Endometrium (tissue), 2 donors: ENCODE results near the gene ATXN1.

Experiments used
- FAIRE-seq: peaks from 2 replicates; lab custom pipeline; 2012; peaks lifted over from hg19 to GRCh38; lab: Jason Lieb, UNC
- donor health status: control.
- donor health status: control.

Gene ATXN1

GRCh38 chr6:16496991-16497801 is 264.1 kb downstream of the ATXN1 start:
- no peak for FAIRE-seq

- no peak for FAIRE-seq
Observed at GRCh38 chr6:16496210-16496609, 265.1 kb downstream of the ATXN1 start.

GRCh38 chr6:16494793-16495192 is 266.5 kb downstream of the ATXN1 start:
- FAIRE-seq = no peak

GRCh38 chr6:16493802-16494201 is 267.5 kb downstream of the ATXN1 start:
- no peak for FAIRE-seq

- no peak for FAIRE-seq
Observed at GRCh38 chr6:16493112-16493511, 268.1 kb downstream of the ATXN1 start.

- no peak for FAIRE-seq
Observed at GRCh38 chr6:16491666-16492313, 269.5 kb downstream of the ATXN1 start.

- no peak for FAIRE-seq
Observed at GRCh38 chr6:16490616-16491015, 270.6 kb downstream of the ATXN1 start.

- no peak for FAIRE-seq
Observed at GRCh38 chr6:16488813-16489212, 272.4 kb downstream of the ATXN1 start.

- no peak for FAIRE-seq
Observed at GRCh38 chr6:16487996-16488674, 273.1 kb downstream of the ATXN1 start.

- no peak for FAIRE-seq
Observed at GRCh38 chr6:16486661-16487060, 274.6 kb downstream of the ATXN1 start.

GRCh38 chr6:16483315-16483875 is 277.9 kb downstream of the ATXN1 start:
- FAIRE-seq = no peak

- FAIRE-seq = no peak
Observed at GRCh38 chr6:16482702-16483314, 278.5 kb downstream of the ATXN1 start.

GRCh38 chr6:16481697-16482399 is 279.4 kb downstream of the ATXN1 start:
- no peak for FAIRE-seq

GRCh38 chr6:16480763-16481560 is 280.3 kb downstream of the ATXN1 start:
- no peak for FAIRE-seq

- no peak for FAIRE-seq
Observed at GRCh38 chr6:16477367-16478149, 283.7 kb downstream of the ATXN1 start.

GRCh38 chr6:16476861-16477260 is 284.4 kb downstream of the ATXN1 start:
- FAIRE-seq = no peak

- no peak for FAIRE-seq
Observed at GRCh38 chr6:16475494-16475781, 285.8 kb downstream of the ATXN1 start.

- FAIRE-seq = no peak
Observed at GRCh38 chr6:16474772-16475493, 286.3 kb downstream of the ATXN1 start.

GRCh38 chr6:16473908-16474771 is 287.1 kb downstream of the ATXN1 start:
- FAIRE-seq = no peak
